CD14-positive monocyte (primary cell): ENCODE data around the gene GAS5. TPM values are rescaled to one million over a fixed set of nuclear protein-coding genes. Genes with fewer than 3 reads are reported as not detected.

Experiments
- DNase-seq, 3 donors: peaks; one replicate each; pipeline ENCODE4 v3.0.0-alpha.2; 2011 to 2022
- H2AFZ ChIP-seq: 2 replicates; pipeline ENCODE4 v1.6.0; 2012; ENCODE audit warnings: mild to moderate bottlenecking, low read depth, low read length, inconsistent platforms; ENCODE audit not compliant: insufficient read depth, poor library complexity, severe bottlenecking
- H3K27ac ChIP-seq, 2 donors: 1 replicate in 1 of 2; 2 replicates in 1 of 2; pipeline ENCODE4 v1.5.1; 2012 to 2013; ENCODE audit warnings: low read length in 2 of 2, control low read depth in 1 of 2, inconsistent platforms in 1 of 2, low read depth in 1 of 2, mild to moderate bottlenecking in 1 of 2
- H3K27me3 ChIP-seq, 2 donors: one replicate each; pipeline versions ENCODE4 v1.6.0 to v1.6.1; 2011 to 2013; ENCODE audit warnings: low read length in 2 of 2; ENCODE audit not compliant: control insufficient read depth in 2 of 2, insufficient read depth in 2 of 2
- H3K36me3 ChIP-seq, 2 donors: replicated peaks in 1 of 2; 1 replicate in 1 of 2; 2 replicates in 1 of 2; pipeline versions ENCODE4 v1.5.1 to v1.6.1; 2012 to 2013; ENCODE audit warnings: low read length in 2 of 2, control low read depth in 1 of 2, inconsistent platforms in 1 of 2, mild to moderate bottlenecking in 1 of 2; ENCODE audit not compliant: insufficient read depth in 2 of 2, control insufficient read depth in 1 of 2
- H3K4me1 ChIP-seq, 2 donors: 1 replicate in 1 of 2; 2 replicates in 1 of 2; pipeline versions ENCODE4 v1.5.1 to v1.6.1; 2012 to 2013; ENCODE audit warnings: low read length in 2 of 2, control low read depth in 1 of 2, inconsistent platforms in 1 of 2, mild to moderate bottlenecking in 1 of 2, moderate library complexity in 1 of 2; ENCODE audit not compliant: insufficient read depth in 2 of 2, control insufficient read depth in 1 of 2
- H3K4me2 ChIP-seq: replicated peaks from 2 replicates; pipeline ENCODE3; 2012; ENCODE audit warnings: low read length, moderate library complexity, mild to moderate bottlenecking; ENCODE audit not compliant: poor library complexity, severe bottlenecking; ENCODE audit errors: extremely low read depth
- H3K4me3 ChIP-seq, 3 experiments: fragments of 200-600 bp in 1 of 3; sonication (generic) in 1 of 3; replicated peaks in 1 of 3; 1 replicate in 2 of 3; 2 replicates in 1 of 3; pipeline ENCODE4 v1.5.1; 2011 to 2013; ENCODE audit warnings: low read length in 3 of 3, mild to moderate bottlenecking in 3 of 3, control low read depth in 2 of 3, low read depth in 2 of 3, inconsistent platforms in 1 of 3, moderate library complexity in 1 of 3
- H3K79me2 ChIP-seq: 2 replicates; pipeline ENCODE4 v1.6.0; 2012; ENCODE audit warnings: mild to moderate bottlenecking, control low read depth, inconsistent platforms, low read length, moderate library complexity; ENCODE audit not compliant: insufficient read depth
- H3K9ac ChIP-seq: 2 replicates; pipeline ENCODE4 v1.6.0; 2017; ENCODE audit warnings: low read length, mild to moderate bottlenecking; ENCODE audit not compliant: insufficient read depth, poor library complexity, severe bottlenecking
- H3K9me3 ChIP-seq, 2 donors: replicated peaks in 1 of 2; 1 replicate in 1 of 2; 2 replicates in 1 of 2; pipeline versions ENCODE4 v1.5.1 to v1.6.1; 2012 to 2013; ENCODE audit warnings: low read length in 2 of 2, control low read depth in 1 of 2; ENCODE audit not compliant: control insufficient read depth in 1 of 2, insufficient read depth in 1 of 2
- H4K20me1 ChIP-seq: 2 replicates; pipeline ENCODE4 v1.6.0; 2012; ENCODE audit warnings: mild to moderate bottlenecking, low read length, control low read depth, moderate library complexity; ENCODE audit not compliant: insufficient read depth
- H3K27ac Mint-ChIP-seq, 7 donors: one replicate each; pipeline ENCODE4 v1.8.0; 2020; ENCODE audit warnings: mild to moderate bottlenecking in 7 of 7, mixed read lengths in 7 of 7, moderate library complexity in 6 of 7, inconsistent platforms in 2 of 7
- H3K27me3 Mint-ChIP-seq, 3 donors: one replicate each; pipeline ENCODE4 v1.8.0; 2021 to 2022; ENCODE audit warnings: low read depth in 3 of 3, mild to moderate bottlenecking in 3 of 3, mixed read lengths in 3 of 3, moderate library complexity in 3 of 3, inconsistent platforms in 1 of 3
- H3K36me3 Mint-ChIP-seq, 2 donors: one replicate each; pipeline ENCODE4 v1.8.0; 2020; ENCODE audit warnings: mixed read lengths in 2 of 2, inconsistent platforms in 1 of 2, mild to moderate bottlenecking in 1 of 2
- H3K4me1 Mint-ChIP-seq: one replicate; pipeline ENCODE4 v1.8.0; 2020; ENCODE audit warnings: mild to moderate bottlenecking, mixed read lengths
- H3K4me3 Mint-ChIP-seq, 2 donors: one replicate each; pipeline ENCODE4 v1.8.0; 2020; ENCODE audit warnings: mild to moderate bottlenecking in 2 of 2, mixed read lengths in 2 of 2, moderate library complexity in 1 of 2
- H3K9me3 Mint-ChIP-seq, 7 donors: one replicate each; pipeline ENCODE4 v1.8.0; 2020 to 2022; ENCODE audit warnings: mixed read lengths in 7 of 7, mild to moderate bottlenecking in 6 of 7, moderate library complexity in 6 of 7, inconsistent platforms in 2 of 7
- CTCF ChIP-seq: fragments of 200-600 bp; IDR thresholded peaks from one replicate; pipeline ENCODE4 v1.8.0; 2022; ENCODE audit warnings: antibody characterized with exemption, mild to moderate bottlenecking
- WGBS: methylation state at CpG from one replicate; pipeline ENCODE4 v1.1.5; 2013; ENCODE audit warnings: missing lambda C conversion rate; ENCODE audit not compliant: insufficient coverage; 5-methylcytosine and 5-hydroxymethylcytosine counted together
- intact Hi-C, 2 donors: fragments of 100-400 bp; cut with micrococcal nuclease; formaldehyde crosslinking; loops; one replicate each; pipeline versions ENCODE4 v1.15.0 to v1.15.1; 2023
- polyA plus RNA-seq, 3 donors: library from polyadenylated mRNA; depleted of rRNA in 1 of 3; unstranded in 2 of 3; stranded (reverse) in 1 of 3; fragments of 300-500 nt in 2 of 3; fragments of >200 nt in 1 of 3; fragmentation: Illumina TruSeq in 2 of 3; gene quantifications; 1 replicate in 2 of 3; 2 replicates in 1 of 3; pipeline ENCODE4 v1.2.3, GENCODE V29; 2012 to 2021

GAS5 gene
- polyA plus RNA-seq, 3 donors = 90.4 to 309 (median 92.0) TPM

GRCh38 chr1:173893611-173894010 lies 25.8 kb upstream of the GAS5 start:
- intact Hi-C loops = no loop called here
- DNase-seq = no peak
- peaks cover 5 to 37% of the 10 kb centered on the region in 2 donors for H3K36me3 ChIP-seq

GRCh38 chr1:173889885-173890284 lies 22.1 kb upstream of the GAS5 start:
- peaks cover 27 to 69% of the 10 kb centered on the region in 2 donors for H3K36me3 ChIP-seq
- H3K36me3 Mint-ChIP-seq = peaks cover 32 to 41% of the 10 kb centered on the region in 2 donors
- H3K79me2 ChIP-seq = no peaks in the 10 kb centered on the region
- no peak for DNase-seq
- H3K9me3 ChIP-seq = no peaks in the 10 kb centered on the region
- H3K27ac Mint-ChIP-seq = no peak overlapping the region
- peaks cover 0 to 2% (median 0%) of the 10 kb centered on the region in 3 donors for H3K27me3 Mint-ChIP-seq
- intact Hi-C loops = no loop called here
- H3K9me3 Mint-ChIP-seq = no peaks in the 10 kb centered on the region
- H3K4me1 Mint-ChIP-seq = peaks cover 4% of the 10 kb centered on the region
- no peak overlapping the region for H3K27ac ChIP-seq
- H3K4me3 Mint-ChIP-seq = no peak overlapping the region
- H2AFZ ChIP-seq = no peak overlapping the region
- no peaks in the 10 kb centered on the region for H3K4me1 ChIP-seq
- no peak for TF ChIP-seq CTCF
- no CpG with 5 or more reads among the region's 2 CpGs for WGBS
- peaks cover 4% of the 10 kb centered on the region for H4K20me1 ChIP-seq
- H3K4me3 ChIP-seq = no peak overlapping the region
- H3K27me3 ChIP-seq = no peaks in the 10 kb centered on the region
- H3K4me2 ChIP-seq = no peak overlapping the region
- H3K9ac ChIP-seq = no peak overlapping the region

More at GRCh38 chr1:173893611-173894010, 25.8 kb upstream of the GAS5 start:
- Histone ChIP-seq H3K9ac (no peak overlapping the region), H2AFZ (no peak overlapping the region), H3K27ac (no peak overlapping the region), H3K27me3 (no peaks in the 10 kb centered on the region), H3K79me2 (no peaks in the 10 kb centered on the region), H3K4me2 (no peak overlapping the region), H4K20me1 (peaks cover 4% of the 10 kb centered on the region), H3K4me1 (no peaks in the 10 kb centered on the region), H3K9me3 (no peaks in the 10 kb centered on the region), H3K4me3 (no peak overlapping the region)
- no peak overlapping the region for H3K4me3 Mint-ChIP-seq
- H3K4me1 Mint-ChIP-seq = no peaks in the 10 kb centered on the region
- H3K27ac Mint-ChIP-seq = no peak overlapping the region
- H3K9me3 Mint-ChIP-seq = no peaks in the 10 kb centered on the region
- no peak for TF ChIP-seq CTCF
- H3K27me3 Mint-ChIP-seq = no peaks in the 10 kb centered on the region
- H3K36me3 Mint-ChIP-seq = peaks cover 26 to 27% of the 10 kb centered on the region in 2 donors
- WGBS = no CpG with 5 or more reads among the region's 1 CpG
